Psoas muscle (tissue), 8 donors: Measurements from ENCODE around the gene PELI3. TPM values are rescaled to one million over a fixed set of nuclear protein-coding genes. Genes with fewer than 3 reads are reported as not detected.

Source experiments
- ATAC-seq, 4 donors: fragments of 200-7000 bp; cut with Tn5 transposase; one replicate each; pipeline ENCODE4 v1.9.1; 2020; ENCODE audit warnings: moderate library complexity in 3 of 4, mild to moderate bottlenecking in 2 of 4
- DNase-seq, 2 donors: peaks; one replicate each; pipeline ENCODE4 v3.0.0-alpha.2; 2020
- H3K27ac ChIP-seq: fragments of 200-600 bp; one replicate; pipeline ENCODE4 v1.8.0; 2022
- H3K27me3 ChIP-seq, 3 donors: fragments of 200-600 bp in 1 of 3; one replicate each; pipeline versions ENCODE4 v1.6.1 to v1.8.0; 2013 to 2022; ENCODE audit warnings: low read length in 2 of 3, mild to moderate bottlenecking in 2 of 3, moderate library complexity in 1 of 3; ENCODE audit not compliant: insufficient read depth in 3 of 3
- H3K36me3 ChIP-seq, 2 donors: fragments of 200-600 bp in 1 of 2; one replicate each; pipeline versions ENCODE4 v1.6.1 to v1.8.0; 2013 to 2022; ENCODE audit warnings: low read depth in 1 of 2, mild to moderate bottlenecking in 1 of 2, moderate library complexity in 1 of 2; ENCODE audit not compliant: insufficient read depth in 1 of 2
- H3K4me1 ChIP-seq: fragments of 200-600 bp; one replicate; pipeline ENCODE4 v1.8.0; 2022
- H3K4me3 ChIP-seq: fragments of 200-600 bp; one replicate; pipeline ENCODE4 v1.8.0; 2022; ENCODE audit warnings: mild to moderate bottlenecking
- H3K9me3 ChIP-seq: fragments of 200-600 bp; one replicate; pipeline ENCODE4 v1.8.0; 2022
- CTCF ChIP-seq: fragments of 200-600 bp; IDR thresholded peaks from one replicate; pipeline ENCODE4 v1.8.0; 2022; ENCODE audit warnings: antibody characterized with exemption
- WGBS, 3 donors: extraction: QIAGEN DNeasy Blood & Tissue Kit; methylation state at CpG; one replicate each; pipeline versions ENCODE4 v1.1.6 to v1.1.7; 2013; 5-methylcytosine and 5-hydroxymethylcytosine counted together
- intact Hi-C, 2 donors: fragments of 100-400 bp; cut with DNase I; formaldehyde crosslinking; loops; one replicate each; pipeline versions ENCODE4 v1.11.0 to v1.14.2; 2022
- polyA plus RNA-seq, 3 donors: library from polyadenylated mRNA; stranded (reverse); fragments of 200-250 nt; gene quantifications; one replicate each; pipeline ENCODE4 v1.2.3, GENCODE V29; 2013
- total RNA-seq, 4 donors: library from RNA; stranded (reverse); fragmentation: NEBNext Ultra II Directional in 2 of 4; extraction: Animal tissue kit (Norgen Biotek cat#: 25700) in 2 of 4; gene quantifications; one replicate each; pipeline versions ENCODE4 v1.2.1 to v1.2.4, GENCODE V29; 2021 to 2023
- donor health status: healthy with polysubstance abuse.
- donor health status: DM: no; HTN: no; CAD: no; lungs with moderate emphysema.
- donor health status: Bipolar disorder and iron deficiency.
- donor health status: healthy.
- donor health status: DM: yes; HTN: yes; CAD: no.
- donor health status: DM: no; HTN: no; CAD: no.
- donor health status: DM: no; HTN: no; CAD: no.
- donor health status: DM: yes; HTN: yes; CAD: no.

PELI3 gene
- total and polyA plus RNA-seq, 7 donors: 3.1 to 46.8 (median 13.3) TPM

GRCh38 chr11:66472054-66472453 lies 5.3 kb downstream of the PELI3 start:
- no peak for TF ChIP-seq CTCF
- Histone ChIP-seq H3K4me3 (no peak overlapping the region), H3K4me1 (no peaks in the 10 kb centered on the region), H3K36me3 (peaks cover 2 to 71% of the 10 kb centered on the region in 2 donors), H3K27me3 (peaks cover 0 to 3% (median 0%) of the 10 kb centered on the region in 3 donors), H3K9me3 (no peaks in the 10 kb centered on the region), H3K27ac (no peak overlapping the region)
- WGBS, 3 donors: 92 to 94% (median 94%) methylated on average over 9 of the region's 9 CpGs
- DNase-seq: no peak
- intact Hi-C loops: no loop called here
- ATAC-seq: no peak

- H3K36me3 ChIP-seq: peaks cover 2 to 71% of the 10 kb centered on the region in 2 donors
- WGBS, 3 donors: 92 to 95% (median 94%) methylated on average over 11 of the region's 11 CpGs
- ATAC-seq: no peak
- intact Hi-C loops: no loop called here
- H3K9me3 ChIP-seq: no peaks in the 10 kb centered on the region
- peaks cover 0 to 3% (median 0%) of the 10 kb centered on the region in 3 donors for H3K27me3 ChIP-seq
- DNase-seq: no peak
- TF ChIP-seq CTCF: no peak
- H3K27ac ChIP-seq: no peak overlapping the region
- H3K4me1 ChIP-seq: peaks cover 5% of the 10 kb centered on the region
- no peak overlapping the region for H3K4me3 ChIP-seq
Observed at GRCh38 chr11:66473167-66473566, 6.5 kb downstream of the PELI3 start.

- intact Hi-C loops: no loop called here
- 86 to 89% (median 87%) methylated on average over 19 to 20 of the region's 20 CpGs for WGBS, 3 donors
- TF ChIP-seq CTCF: no peak
- Histone ChIP-seq H3K4me1 (peaks cover 5% of the 10 kb centered on the region), H3K27ac (no peak overlapping the region), H3K27me3 (peaks cover 0 to 3% (median 0%) of the 10 kb centered on the region in 3 donors), H3K36me3 (peaks cover 2 to 71% of the 10 kb centered on the region in 2 donors), H3K9me3 (no peaks in the 10 kb centered on the region), H3K4me3 (no peak overlapping the region)
- DNase-seq (no peak), ATAC-seq (no peak)
Observed at GRCh38 chr11:66473608-66474515, 7.2 kb downstream of the PELI3 start.

GRCh38 chr11:66475349-66476172 lies 8.9 kb downstream of the PELI3 start:
- Histone ChIP-seq H3K36me3 (peaks cover 2 to 55% of the 10 kb centered on the region in 2 donors), H3K27ac (no peak overlapping the region)
- WGBS, 3 donors: 89 to 93% (median 91%) methylated on average over 36 to 44 of the region's 44 CpGs

More at GRCh38 chr11:66475349-66476172, 8.9 kb downstream of the PELI3 start:
- Histone ChIP-seq H3K4me1 (peaks cover 9% of the 10 kb centered on the region), H3K4me3 (no peak overlapping the region), H3K27me3 (peaks cover 0 to 3% (median 0%) of the 10 kb centered on the region in 3 donors), H3K9me3 (no peaks in the 10 kb centered on the region)
- ATAC-seq (no peak), DNase-seq (no peak)
- intact Hi-C loops: loop anchor here in 1 of 2 donors (5.0 kb wide), 1 partner anchor 68 kb away; no protein-coding TSS in a partner anchor
- TF ChIP-seq CTCF: no peak
